ENCODE data around the gene TADA2B. TPM values are rescaled to one million over a fixed set of nuclear protein-coding genes. Genes with fewer than 3 reads are reported as not detected.
"Not testable (repeated sequence)": the region's sequence is repeated elsewhere in the genome, so short reads cannot be mapped to it uniquely, and the experiment has no call there.

Gene TADA2B
- total and polyA plus RNA-seq, 10 of the 15 experiments (the other 5 are each of a cell fraction or from before 2014, with no cell fraction given) = 0.66 to 12.0 (median 5.6) TPM

- 37% methylated on average over 5 of the region's 5 CpGs for WGBS (ENCODE audit: insufficient coverage, insufficient replicate concordance, low lambda C conversion rate, missing lambda C conversion rate)
- POLR2A ChIA-PET = no interaction called here
- no peaks in the 10 kb centered on the region for H3K27me3 ChIP-seq (replicated peaks in 1 of 2; ENCODE audit: control insufficient read depth in 2 of 2, insufficient read depth in 2 of 2, low read length in 1 of 2)
- no peaks in the 10 kb centered on the region for H3K4me1 ChIP-seq (ENCODE audit: control insufficient read depth, insufficient read depth, low read length)
- H2AFZ ChIP-seq (ENCODE audit: control insufficient read depth, low read depth, low read length) = no peak overlapping the region
- H3K4me2 ChIP-seq (ENCODE audit: control insufficient read depth, insufficient read depth) = no peak overlapping the region
- DNase-seq (ENCODE audit: low read depth, low spot score) (no peak), ATAC-seq (no peak), FAIRE-seq (no peak)
- no peak for TF ChIP-seq BCL3 (IDR thresholded peaks at IDR 0.05; ENCODE audit: borderline replicate concordance, insufficient read depth, low read depth, low read length, poor library complexity, severe bottlenecking)
- TF ChIP-seq SMARCA5 (IDR thresholded peaks at IDR 0.05) = no peak
- no peak for TF ChIP-seq NR2F1 (conservative IDR thresholded peaks at IDR 0.05)
- RAD21 ChIA-PET (ENCODE audit: unreplicated experiment) = no interaction called here
- intact Hi-C loops (cut with micrococcal nuclease; ENCODE audit: unreplicated experiment) (no loop called here), in situ Hi-C loops (cut with MboI) (no loop called here)
- no peaks in the 10 kb centered on the region for H3K79me2 ChIP-seq (ENCODE audit: control insufficient read depth, insufficient read depth, low read length)
- H3K36me3 ChIP-seq (ENCODE audit: control insufficient read depth in 2 of 2, insufficient read depth in 2 of 2, low read length in 1 of 2) = no peaks in the 10 kb centered on the region
- no peak overlapping the region for H3K27ac ChIP-seq (ENCODE audit: control insufficient read depth, insufficient read depth)
- no peak overlapping the region for H3K4me3 ChIP-seq
- no peak overlapping the region for H3K9ac ChIP-seq (ENCODE audit: control insufficient read depth, insufficient read depth, low read length)
- no TSS peak for BruUV-seq (replicated peaks)
- SMC1A ChIA-PET (ENCODE audit: uncharacterized antibody, unreplicated experiment) = interaction anchor here (1.4 kb wide), 1 partner anchor 17 kb away, joined by 3 read pairs; no protein-coding TSS in a partner anchor
- CTCF ChIA-PET = interaction anchor here (0.7 to 1.0 kb wide), 2 partner anchors 9 to 14 kb away, joined by 3 to 4 read pairs; no protein-coding TSS in a partner anchor
- no peaks in the 10 kb centered on the region; the same call in 1 of the 2 replicates for H4K20me1 ChIP-seq (ENCODE audit: control insufficient read depth, insufficient read depth)
- H3K9me3 ChIP-seq (replicated peaks; ENCODE audit: control insufficient read depth, insufficient read depth, low read length) = no peaks in the 10 kb centered on the region
Observed at GRCh38 chr4:7078025-7078424, 34.9 kb downstream of the TADA2B start.

- H3K9ac ChIP-seq (ENCODE audit: control insufficient read depth, insufficient read depth, low read length); H3K4me2 ChIP-seq (ENCODE audit: control insufficient read depth, insufficient read depth); H2AFZ ChIP-seq (ENCODE audit: control insufficient read depth, low read depth, low read length); FAIRE-seq; H4K20me1 ChIP-seq (ENCODE audit: control insufficient read depth, insufficient read depth); ATAC-seq; BruUV-seq (replicated peaks); RAD21 ChIA-PET (ENCODE audit: unreplicated experiment); DNase-seq (ENCODE audit: low read depth, low spot score); H3K79me2 ChIP-seq (ENCODE audit: control insufficient read depth, insufficient read depth, low read length); H3K4me3 ChIP-seq; H3K36me3 ChIP-seq (ENCODE audit: control insufficient read depth in 2 of 2, insufficient read depth in 2 of 2, low read length in 1 of 2); H3K27ac ChIP-seq (ENCODE audit: control insufficient read depth, insufficient read depth); in situ Hi-C loops (cut with MboI); H3K27me3 ChIP-seq (replicated peaks in 1 of 2; ENCODE audit: control insufficient read depth in 2 of 2, insufficient read depth in 2 of 2, low read length in 1 of 2); H3K9me3 ChIP-seq (replicated peaks; ENCODE audit: control insufficient read depth, insufficient read depth, low read length); H3K4me1 ChIP-seq (ENCODE audit: control insufficient read depth, insufficient read depth, low read length); intact Hi-C loops (cut with micrococcal nuclease; ENCODE audit: unreplicated experiment): not testable (repeated sequence)
- ChIA-PET POLR2A (interaction anchor here (0.6 kb wide), 1 partner anchor 34 kb away, joined by 6 read pairs; no protein-coding TSS in a partner anchor), CTCF (interaction anchor here (1.3 kb wide), 3 partner anchors 8 to 105 kb away, joined by 3 to 5 read pairs (median 4); no protein-coding TSS in a partner anchor), SMC1A (ENCODE audit: uncharacterized antibody, unreplicated experiment) (interaction anchor here (1.4 kb wide), 2 partner anchors 15 to 89 kb away, joined by 3 to 4 read pairs; no protein-coding TSS in a partner anchor)
Observed at GRCh38 chr4:7079483-7079882, 36.3 kb downstream of the TADA2B start.

- ATAC-seq; H3K27me3 ChIP-seq (replicated peaks in 1 of 2; ENCODE audit: control insufficient read depth in 2 of 2, insufficient read depth in 2 of 2, low read length in 1 of 2); H4K20me1 ChIP-seq (ENCODE audit: control insufficient read depth, insufficient read depth); in situ Hi-C loops (cut with MboI); H3K4me3 ChIP-seq; H3K9me3 ChIP-seq (replicated peaks; ENCODE audit: control insufficient read depth, insufficient read depth, low read length); DNase-seq (ENCODE audit: low read depth, low spot score); BruUV-seq (replicated peaks); intact Hi-C loops (cut with micrococcal nuclease; ENCODE audit: unreplicated experiment); H3K27ac ChIP-seq (ENCODE audit: control insufficient read depth, insufficient read depth); H2AFZ ChIP-seq (ENCODE audit: control insufficient read depth, low read depth, low read length); FAIRE-seq; H3K4me2 ChIP-seq (ENCODE audit: control insufficient read depth, insufficient read depth); POLR2A ChIA-PET; H3K36me3 ChIP-seq (ENCODE audit: control insufficient read depth in 2 of 2, insufficient read depth in 2 of 2, low read length in 1 of 2); RAD21 ChIA-PET (ENCODE audit: unreplicated experiment); H3K4me1 ChIP-seq (ENCODE audit: control insufficient read depth, insufficient read depth, low read length); H3K9ac ChIP-seq (ENCODE audit: control insufficient read depth, insufficient read depth, low read length); H3K79me2 ChIP-seq (ENCODE audit: control insufficient read depth, insufficient read depth, low read length): not testable (repeated sequence)
- ChIA-PET SMC1A (ENCODE audit: uncharacterized antibody, unreplicated experiment) (interaction anchor here (1.1 to 1.4 kb wide), 3 partner anchors 12 to 206 kb away, joined by 3 to 4 read pairs (median 3); no protein-coding TSS in a partner anchor), CTCF (interaction anchor here (1.1 to 1.3 kb wide), 4 partner anchors 9 to 196 kb away, joined by 3 to 4 read pairs (median 3); no protein-coding TSS in a partner anchor)
- WGBS (ENCODE audit: insufficient coverage, insufficient replicate concordance, low lambda C conversion rate, missing lambda C conversion rate) = 0% methylated on average over 2 of the region's 2 CpGs
Observed at GRCh38 chr4:7079909-7080308, 36.7 kb downstream of the TADA2B start.

Data from GM12878 (cell line).